Measurements from ENCODE around the gene DDX23.

The DDX23 gene

GRCh38 chr12:48824905-48825304, 27.1 kb downstream of the DDX23 start:
- DNase-seq (ENCODE audit: low read depth): no peak
- H3K4me3 ChIP-seq (ENCODE audit: low read length): no peak overlapping the region
- no peak for TF ChIP-seq CTCF (IDR thresholded peaks at IDR 0.05; ENCODE audit: insufficient read depth, low read depth, low read length, missing control alignments)

- no peak overlapping the region for H3K4me3 ChIP-seq (ENCODE audit: low read length)
- peak; percentile 91 for DNase-seq (ENCODE audit: low read depth)
- TF ChIP-seq CTCF (IDR thresholded peaks at IDR 0.05; ENCODE audit: insufficient read depth, low read depth, low read length, missing control alignments): no peak
Measured at GRCh38 chr12:48824112-48824511, 27.9 kb downstream of the DDX23 start.

GRCh38 chr12:48823281-48823680, 28.7 kb downstream of the DDX23 start:
- no peak for TF ChIP-seq CTCF (IDR thresholded peaks at IDR 0.05; ENCODE audit: insufficient read depth, low read depth, low read length, missing control alignments)
- no peak for DNase-seq (ENCODE audit: low read depth)
- no peak overlapping the region for H3K4me3 ChIP-seq (ENCODE audit: low read length)

GRCh38 chr12:48822711-48823110, 29.3 kb downstream of the DDX23 start:
- DNase-seq (ENCODE audit: low read depth): no peak
- no peak for TF ChIP-seq CTCF (IDR thresholded peaks at IDR 0.05; ENCODE audit: insufficient read depth, low read depth, low read length, missing control alignments)
- no peak overlapping the region for H3K4me3 ChIP-seq (ENCODE audit: low read length)

- no peak for DNase-seq (ENCODE audit: low read depth)
- TF ChIP-seq CTCF (IDR thresholded peaks at IDR 0.05; ENCODE audit: insufficient read depth, low read depth, low read length, missing control alignments): no peak
- H3K4me3 ChIP-seq (ENCODE audit: low read length): no peak overlapping the region
Measured at GRCh38 chr12:48822139-48822538, 29.8 kb downstream of the DDX23 start.

- no peak overlapping the region for H3K4me3 ChIP-seq (ENCODE audit: low read length)
- no peak for TF ChIP-seq CTCF (IDR thresholded peaks at IDR 0.05; ENCODE audit: insufficient read depth, low read depth, low read length, missing control alignments)
- no peak for DNase-seq (ENCODE audit: low read depth)
Measured at GRCh38 chr12:48819986-48820725, 31.8 kb downstream of the DDX23 start.

All from epithelial cell of esophagus (primary cell).